Measurements from ENCODE around the gene UNC13C. TPM values are rescaled to one million over a fixed set of nuclear protein-coding genes. Genes with fewer than 3 reads are reported as not detected.

The UNC13C gene
- total RNA-seq, 1 donor from 2014 or later: 0.22 TPM

- no peak overlapping the region for H3K4me3 ChIP-seq
- no peaks in the 10 kb centered on the region for H3K4me1 ChIP-seq
- peaks cover 14% of the 10 kb centered on the region for H3K9me3 ChIP-seq (replicated peaks)
- DNase-seq: no peak
- H3K27ac ChIP-seq (replicated peaks): no peak overlapping the region
- TF ChIP-seq, protein P1, sequence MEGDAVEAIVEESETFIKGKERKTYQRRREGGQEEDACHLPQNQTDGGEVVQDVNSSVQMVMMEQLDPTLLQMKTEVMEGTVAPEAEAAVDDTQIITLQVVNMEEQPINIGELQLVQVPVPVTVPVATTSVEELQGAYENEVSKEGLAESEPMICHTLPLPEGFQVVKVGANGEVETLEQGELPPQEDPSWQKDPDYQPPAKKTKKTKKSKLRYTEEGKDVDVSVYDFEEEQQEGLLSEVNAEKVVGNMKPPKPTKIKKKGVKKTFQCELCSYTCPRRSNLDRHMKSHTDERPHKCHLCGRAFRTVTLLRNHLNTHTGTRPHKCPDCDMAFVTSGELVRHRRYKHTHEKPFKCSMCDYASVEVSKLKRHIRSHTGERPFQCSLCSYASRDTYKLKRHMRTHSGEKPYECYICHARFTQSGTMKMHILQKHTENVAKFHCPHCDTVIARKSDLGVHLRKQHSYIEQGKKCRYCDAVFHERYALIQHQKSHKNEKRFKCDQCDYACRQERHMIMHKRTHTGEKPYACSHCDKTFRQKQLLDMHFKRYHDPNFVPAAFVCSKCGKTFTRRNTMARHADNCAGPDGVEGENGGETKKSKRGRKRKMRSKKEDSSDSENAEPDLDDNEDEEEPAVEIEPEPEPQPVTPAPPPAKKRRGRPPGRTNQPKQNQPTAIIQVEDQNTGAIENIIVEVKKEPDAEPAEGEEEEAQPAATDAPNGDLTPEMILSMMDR (IDR thresholded peaks at IDR 0.05; ENCODE audit: borderline replicate concordance): no peak
- intact Hi-C loops (cut with micrococcal nuclease): no loop called here
- no peaks in the 10 kb centered on the region for H3K27me3 ChIP-seq (ENCODE audit: low read depth)
- no peaks in the 10 kb centered on the region for H3K36me3 ChIP-seq
These were observed 326.9 kb downstream of the UNC13C start for GRCh38 chr15:54305138-54305537.

- TF ChIP-seq, protein P1 (IDR thresholded peaks at IDR 0.05; ENCODE audit: borderline replicate concordance): no peak
- Histone ChIP-seq H3K9me3 (replicated peaks) (peaks cover 14% of the 10 kb centered on the region), H3K4me3 (no peak overlapping the region), H3K27ac (replicated peaks) (no peak overlapping the region), H3K36me3 (no peaks in the 10 kb centered on the region), H3K27me3 (ENCODE audit: low read depth) (no peaks in the 10 kb centered on the region), H3K4me1 (no peaks in the 10 kb centered on the region)
- DNase-seq: no peak
- intact Hi-C loops (cut with micrococcal nuclease): no loop called here
These were observed 329.1 kb downstream of the UNC13C start for GRCh38 chr15:54307252-54307902.

GRCh38 chr15:54307926-54308325 lies 329.7 kb downstream of the UNC13C start:
- Histone ChIP-seq H3K4me1 (no peaks in the 10 kb centered on the region), H3K4me3 (no peak overlapping the region), H3K9me3 (replicated peaks) (peaks cover 14% of the 10 kb centered on the region), H3K27me3 (ENCODE audit: low read depth) (no peaks in the 10 kb centered on the region), H3K36me3 (no peaks in the 10 kb centered on the region), H3K27ac (replicated peaks) (no peak overlapping the region)
- intact Hi-C loops (cut with micrococcal nuclease): no loop called here
- DNase-seq: no peak
- TF ChIP-seq, protein P1 (IDR thresholded peaks at IDR 0.05; ENCODE audit: borderline replicate concordance): no peak

- Histone ChIP-seq H3K27ac (replicated peaks) (no peak overlapping the region), H3K36me3 (no peaks in the 10 kb centered on the region), H3K27me3 (ENCODE audit: low read depth) (no peaks in the 10 kb centered on the region), H3K4me1 (no peaks in the 10 kb centered on the region), H3K4me3 (no peak overlapping the region), H3K9me3 (replicated peaks) (peaks cover 14% of the 10 kb centered on the region)
- DNase-seq: no peak
- TF ChIP-seq, protein P1 (IDR thresholded peaks at IDR 0.05; ENCODE audit: borderline replicate concordance): no peak
- intact Hi-C loops (cut with micrococcal nuclease): no loop called here
These were observed 334.3 kb downstream of the UNC13C start for GRCh38 chr15:54312528-54312927.

DNA sequence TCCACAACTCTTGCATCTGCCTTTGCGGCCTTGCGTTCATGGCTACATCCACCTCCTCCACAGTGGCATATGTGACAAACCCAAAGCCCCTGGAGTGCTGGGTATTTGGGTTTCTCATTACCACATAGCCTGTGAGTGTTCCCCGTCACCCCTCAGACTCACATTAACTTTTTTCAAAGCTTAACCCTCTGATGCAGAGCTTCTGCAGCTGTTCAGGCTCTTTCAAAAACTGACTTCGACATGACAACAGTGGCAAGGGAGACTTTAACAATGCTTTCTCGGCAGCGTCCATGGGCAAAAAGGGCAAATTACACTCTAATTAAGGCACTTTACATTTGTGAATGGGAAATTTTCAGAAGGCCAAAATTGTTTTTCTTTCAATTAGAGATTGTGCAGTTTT lies 343.2 kb downstream of the UNC13C start:
- Histone ChIP-seq H3K9me3 (replicated peaks) (no peaks in the 10 kb centered on the region), H3K27ac (replicated peaks) (no peak overlapping the region), H3K36me3 (no peaks in the 10 kb centered on the region), H3K27me3 (ENCODE audit: low read depth) (no peaks in the 10 kb centered on the region), H3K4me1 (no peaks in the 10 kb centered on the region), H3K4me3 (no peak overlapping the region)
- no peak for DNase-seq
- intact Hi-C loops (cut with micrococcal nuclease): no loop called here
- TF ChIP-seq, protein P1 (IDR thresholded peaks at IDR 0.05; ENCODE audit: borderline replicate concordance): no peak
